Femur (tissue), 1 donor: Measurements from ENCODE around the gene TACR2.
A peak's percentile ranks its signal among the peaks of the same experiment; 100 is the strongest.

Experiments
- DNase-seq: peaks from one replicate; pipeline ENCODE4 v3.0.0-alpha.2; 2017

Gene TACR2

GRCh38 chr10:69418052-69418752 lies 1.5 kb upstream of the TACR2 start:
- no peak for DNase-seq

GRCh38 chr10:69417542-69417941 lies 824 bp upstream of the TACR2 start:
- DNase-seq, result no peak

- DNase-seq, result no peak
Observed at GRCh38 chr10:69415951-69416350, 767 bp downstream of the TACR2 start.

GRCh38 chr10:69415049-69415448 lies 1.7 kb downstream of the TACR2 start:
- no peak for DNase-seq

- no peak for DNase-seq
Observed at GRCh38 chr10:69414036-69415018, 2.4 kb downstream of the TACR2 start.

- DNase-seq, result peak; percentile 65
Observed at GRCh38 chr10:69413221-69413865, 3.4 kb downstream of the TACR2 start.

GRCh38 chr10:69412232-69412790 lies 4.4 kb downstream of the TACR2 start:
- no peak for DNase-seq

GRCh38 chr10:69411476-69411875 lies 5.2 kb downstream of the TACR2 start:
- no peak for DNase-seq

GRCh38 chr10:69410487-69410886 lies 6.2 kb downstream of the TACR2 start:
- DNase-seq, result no peak

- peak; percentile 50 for DNase-seq
Observed at GRCh38 chr10:69409968-69410367, 6.8 kb downstream of the TACR2 start.

- DNase-seq, result no peak
Observed at GRCh38 chr10:69409176-69409495, 7.6 kb downstream of the TACR2 start.

GRCh38 chr10:69408318-69409175 lies 8.2 kb downstream of the TACR2 start:
- peak; percentile 95 for DNase-seq

- DNase-seq, result no peak
Observed at GRCh38 chr10:69407621-69408301, 9.0 kb downstream of the TACR2 start.

- no peak for DNase-seq
Observed at GRCh38 chr10:69406816-69407580, 9.7 kb downstream of the TACR2 start.

GRCh38 chr10:69406302-69406811 lies 10.4 kb downstream of the TACR2 start:
- DNase-seq, result peak; percentile 60

- no peak for DNase-seq
Observed at GRCh38 chr10:69405221-69405620, 11.5 kb downstream of the TACR2 start.

GRCh38 chr10:69404786-69405185 lies 11.9 kb downstream of the TACR2 start:
- DNase-seq, result no peak

- no peak for DNase-seq
Observed at GRCh38 chr10:69403519-69403918, 13.2 kb downstream of the TACR2 start.

- no peak for DNase-seq
Observed at GRCh38 chr10:69403066-69403465, 13.7 kb downstream of the TACR2 start.

GRCh38 chr10:69402386-69402785 lies 14.3 kb downstream of the TACR2 start:
- DNase-seq, result no peak

- no peak for DNase-seq
Observed at GRCh38 chr10:69401416-69401815, 15.3 kb downstream of the TACR2 start.
